Osteocyte (in vitro differentiated cells): Measurements from ENCODE around the gene DUSP16. TPM values are rescaled to one million over a fixed set of nuclear protein-coding genes. Genes with fewer than 3 reads are reported as not detected.

ENCODE experiments used
- DNase-seq: peaks from one replicate; pipeline ENCODE4 v3.0.0; 2021; ENCODE audit warnings: mixed read lengths; ENCODE audit not compliant: unreplicated experiment; ENCODE audit errors: extremely low spot score
- H3K27ac Mint-ChIP-seq: one replicate; pipeline ENCODE4 v1.8.0; 2021; ENCODE audit warnings: mild to moderate bottlenecking, mixed read lengths; ENCODE audit not compliant: unreplicated experiment
- H3K27me3 Mint-ChIP-seq: one replicate; pipeline ENCODE4 v1.8.0; 2021; ENCODE audit warnings: mixed read lengths; ENCODE audit not compliant: unreplicated experiment
- H3K36me3 Mint-ChIP-seq: one replicate; pipeline ENCODE4 v1.8.0; 2021; ENCODE audit warnings: mixed read lengths; ENCODE audit not compliant: unreplicated experiment
- H3K4me1 Mint-ChIP-seq: one replicate; pipeline ENCODE4 v1.8.0; 2021; ENCODE audit warnings: mixed read lengths; ENCODE audit not compliant: unreplicated experiment
- H3K4me3 Mint-ChIP-seq: one replicate; pipeline ENCODE4 v1.8.0; 2021; ENCODE audit warnings: mild to moderate bottlenecking, moderate library complexity, mixed read lengths; ENCODE audit not compliant: unreplicated experiment
- H3K9me3 Mint-ChIP-seq: one replicate; pipeline ENCODE4 v1.8.0; 2021; ENCODE audit warnings: mixed read lengths; ENCODE audit not compliant: unreplicated experiment
- total RNA-seq: library from RNA; stranded (reverse); gene quantifications from 2 replicates; pipeline ENCODE4 v1.2.1, GENCODE V29; 2021
- TF ChIP-seq, protein P1 (sequence below): fragments of 200-600 bp; sonication (generic); IDR thresholded peaks from 2 replicates; pipeline ENCODE4 v1.5.0; 2021; ENCODE audit warnings: antibody characterized with exemption, mild to moderate bottlenecking, moderate library complexity

The DUSP16 gene
- total RNA-seq, 1 donor from 2014 or later = 10.3 TPM

GRCh38 chr12:12586879-12587675 is 24.4 kb upstream of the DUSP16 start:
- no peaks in the 10 kb centered on the region for H3K4me1 Mint-ChIP-seq
- peaks cover 40% of the 10 kb centered on the region for H3K27me3 Mint-ChIP-seq
- no peaks in the 10 kb centered on the region for H3K36me3 Mint-ChIP-seq
- no peaks in the 10 kb centered on the region for H3K9me3 Mint-ChIP-seq
- no peak overlapping the region for H3K27ac Mint-ChIP-seq
- H3K4me3 Mint-ChIP-seq = no peak overlapping the region
- no peak for DNase-seq
- TF ChIP-seq, protein P1, sequence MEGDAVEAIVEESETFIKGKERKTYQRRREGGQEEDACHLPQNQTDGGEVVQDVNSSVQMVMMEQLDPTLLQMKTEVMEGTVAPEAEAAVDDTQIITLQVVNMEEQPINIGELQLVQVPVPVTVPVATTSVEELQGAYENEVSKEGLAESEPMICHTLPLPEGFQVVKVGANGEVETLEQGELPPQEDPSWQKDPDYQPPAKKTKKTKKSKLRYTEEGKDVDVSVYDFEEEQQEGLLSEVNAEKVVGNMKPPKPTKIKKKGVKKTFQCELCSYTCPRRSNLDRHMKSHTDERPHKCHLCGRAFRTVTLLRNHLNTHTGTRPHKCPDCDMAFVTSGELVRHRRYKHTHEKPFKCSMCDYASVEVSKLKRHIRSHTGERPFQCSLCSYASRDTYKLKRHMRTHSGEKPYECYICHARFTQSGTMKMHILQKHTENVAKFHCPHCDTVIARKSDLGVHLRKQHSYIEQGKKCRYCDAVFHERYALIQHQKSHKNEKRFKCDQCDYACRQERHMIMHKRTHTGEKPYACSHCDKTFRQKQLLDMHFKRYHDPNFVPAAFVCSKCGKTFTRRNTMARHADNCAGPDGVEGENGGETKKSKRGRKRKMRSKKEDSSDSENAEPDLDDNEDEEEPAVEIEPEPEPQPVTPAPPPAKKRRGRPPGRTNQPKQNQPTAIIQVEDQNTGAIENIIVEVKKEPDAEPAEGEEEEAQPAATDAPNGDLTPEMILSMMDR = no peak

DNA sequence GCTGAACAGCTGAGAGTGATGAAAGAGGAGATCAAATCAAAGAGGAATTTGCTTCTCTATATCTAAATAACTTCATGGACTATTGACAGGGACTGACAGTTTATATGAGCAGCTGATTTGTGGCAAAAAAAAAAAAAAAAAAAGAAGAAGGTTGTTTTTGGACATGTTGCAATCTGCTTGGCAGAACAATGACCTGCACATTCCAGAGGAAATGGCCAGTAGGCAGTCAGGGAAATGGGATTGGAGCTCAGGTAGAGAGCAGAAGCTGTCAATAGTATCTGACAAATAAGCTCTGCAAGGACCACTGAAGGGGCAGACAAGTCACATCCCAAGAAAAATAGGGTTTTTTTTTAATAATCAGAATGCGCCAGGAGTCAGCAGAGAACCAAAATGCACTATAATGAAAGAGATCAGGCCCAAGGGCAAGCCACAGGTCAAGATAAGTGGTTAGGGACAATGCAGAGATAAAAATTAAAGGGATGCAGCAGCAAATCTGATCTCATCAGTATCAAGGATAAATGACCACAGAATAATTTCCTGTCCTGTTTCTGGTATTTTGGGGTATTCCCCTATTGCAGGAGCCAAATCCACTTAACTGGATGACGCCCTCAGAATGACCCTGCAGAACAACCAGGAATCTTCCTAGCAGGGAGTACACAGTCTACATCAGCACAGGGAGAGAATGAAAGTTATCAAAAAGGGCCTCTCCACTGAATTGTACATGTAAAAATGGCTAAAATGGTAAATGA is 22.6 kb upstream of the DUSP16 start:
- Mint-ChIP-seq H3K4me1 (no peaks in the 10 kb centered on the region), H3K27ac (no peak overlapping the region), H3K27me3 (peaks cover 40% of the 10 kb centered on the region), H3K36me3 (no peaks in the 10 kb centered on the region), H3K4me3 (no peak overlapping the region), H3K9me3 (no peaks in the 10 kb centered on the region)
- TF ChIP-seq, protein P1 = no peak
- DNase-seq = no peak

GRCh38 chr12:12583510-12584178 is 21.0 kb upstream of the DUSP16 start:
- H3K27ac Mint-ChIP-seq = no peak overlapping the region
- H3K4me3 Mint-ChIP-seq = no peak overlapping the region
- no peaks in the 10 kb centered on the region for H3K4me1 Mint-ChIP-seq
- H3K27me3 Mint-ChIP-seq = peaks cover 33% of the 10 kb centered on the region
- TF ChIP-seq, protein P1 = no peak
- no peak for DNase-seq
- H3K9me3 Mint-ChIP-seq = no peaks in the 10 kb centered on the region
- H3K36me3 Mint-ChIP-seq = no peaks in the 10 kb centered on the region

DNA sequence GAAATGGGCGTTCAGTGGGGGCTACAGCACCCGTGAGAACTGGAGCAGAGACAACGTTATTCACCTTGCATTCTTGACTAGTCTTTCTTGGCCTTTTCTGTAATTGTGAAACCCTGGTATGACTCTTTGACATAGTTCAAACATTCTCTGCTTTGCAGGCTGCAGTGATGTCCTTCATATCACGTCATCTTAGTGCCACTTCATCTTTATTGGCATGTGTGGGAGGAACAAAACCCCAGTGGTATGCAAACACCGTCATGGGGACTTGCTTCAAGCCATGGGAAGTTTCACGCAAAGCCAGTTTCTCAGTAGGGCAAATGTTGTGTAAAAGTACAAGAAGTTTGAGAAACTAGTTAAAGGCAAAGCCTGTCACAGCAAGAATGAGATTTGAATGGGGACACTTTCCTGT is 20.2 kb upstream of the DUSP16 start:
- no peaks in the 10 kb centered on the region for H3K36me3 Mint-ChIP-seq
- no peak overlapping the region for H3K27ac Mint-ChIP-seq
- TF ChIP-seq, protein P1 = no peak
- no peak overlapping the region for H3K4me3 Mint-ChIP-seq
- DNase-seq = no peak
- H3K27me3 Mint-ChIP-seq = peaks cover 31% of the 10 kb centered on the region
- no peaks in the 10 kb centered on the region for H3K9me3 Mint-ChIP-seq
- H3K4me1 Mint-ChIP-seq = no peaks in the 10 kb centered on the region
